H9 (cell line): ENCODE measurements around the gene PREP. TPM values are rescaled to one million over a fixed set of nuclear protein-coding genes. Genes with fewer than 3 reads are reported as not detected.

ENCODE experiments used
- DNase-seq: peaks from one replicate; pipeline ENCODE4 v3.0.0-alpha.2; 2017
- H2AFZ ChIP-seq: one replicate; pipeline ENCODE4 v1.6.1; 2013; ENCODE audit warnings: mild to moderate bottlenecking, low read length, control low read depth, moderate library complexity
- H2AK5ac ChIP-seq: 2 replicates; pipeline ENCODE4 v1.6.1; 2013; ENCODE audit warnings: low read length, control low read depth, mixed read lengths; ENCODE audit not compliant: insufficient read length
- H2BK120ac ChIP-seq: one replicate; pipeline ENCODE4 v1.6.1; 2013; ENCODE audit warnings: low read depth, mild to moderate bottlenecking, low read length, control low read depth, inconsistent platforms; ENCODE audit not compliant: poor library complexity, severe bottlenecking
- H2BK12ac ChIP-seq: 2 replicates; pipeline ENCODE4 v1.6.1; 2013; ENCODE audit warnings: low read length, control low read depth, mixed read lengths, low read depth; ENCODE audit not compliant: insufficient read length
- H2BK15ac ChIP-seq: 2 replicates; pipeline ENCODE4 v1.6.1; 2013; ENCODE audit warnings: low read depth, low read length, control low read depth
- H2BK20ac ChIP-seq: one replicate; pipeline ENCODE4 v1.6.1; 2013; ENCODE audit warnings: low read depth, mild to moderate bottlenecking, low read length, control low read depth, inconsistent platforms; ENCODE audit not compliant: poor library complexity, severe bottlenecking
- H2BK5ac ChIP-seq: 2 replicates; pipeline ENCODE4 v1.6.1; 2013; ENCODE audit warnings: low read length, control low read depth, mixed read lengths; ENCODE audit not compliant: insufficient read length
- H3K14ac ChIP-seq: 2 replicates; pipeline ENCODE4 v1.6.1; 2013; ENCODE audit warnings: low read length, control low read depth; ENCODE audit not compliant: insufficient read depth
- H3K18ac ChIP-seq: 2 replicates; pipeline ENCODE4 v1.6.1; 2013; ENCODE audit warnings: low read depth, mild to moderate bottlenecking, mixed read lengths, low read length, control low read depth; ENCODE audit not compliant: insufficient read length
- H3K23ac ChIP-seq: 2 replicates; pipeline ENCODE4 v1.6.1; 2013; ENCODE audit warnings: low read length, control low read depth, mixed read lengths, low read depth; ENCODE audit not compliant: insufficient read length
- H3K23me2 ChIP-seq: 2 replicates; pipeline ENCODE4 v1.6.1; 2013; ENCODE audit warnings: low read depth, mild to moderate bottlenecking, mixed read lengths, low read length, control low read depth; ENCODE audit not compliant: insufficient read length, poor library complexity, severe bottlenecking
- H3K27ac ChIP-seq: 2 replicates; pipeline ENCODE4 v1.5.1; 2013; ENCODE audit warnings: low read length, control low read depth, mixed read lengths, low read depth; ENCODE audit not compliant: insufficient read length
- H3K27me3 ChIP-seq: 2 replicates; pipeline ENCODE4 v1.6.1; 2013; ENCODE audit warnings: low read length, control low read depth, inconsistent platforms; ENCODE audit not compliant: insufficient read depth
- H3K4ac ChIP-seq: 2 replicates; pipeline ENCODE4 v1.6.1; 2013; ENCODE audit warnings: low read depth, mild to moderate bottlenecking, control low read depth, inconsistent platforms, low read length, moderate library complexity
- H3K4me1 ChIP-seq: 2 replicates; pipeline ENCODE4 v1.6.1; 2013; ENCODE audit warnings: low read length, control low read depth, inconsistent platforms; ENCODE audit not compliant: insufficient read depth
- H3K4me2 ChIP-seq: 2 replicates; pipeline ENCODE4 v1.6.1; 2013; ENCODE audit warnings: low read length, control low read depth, mixed read lengths; ENCODE audit not compliant: insufficient read length, insufficient read depth
- H3K56ac ChIP-seq: 2 replicates; pipeline ENCODE4 v1.6.1; 2013; ENCODE audit warnings: low read depth, mild to moderate bottlenecking, mixed read lengths, low read length, control low read depth; ENCODE audit not compliant: insufficient read length
- H3K79me1 ChIP-seq: 2 replicates; pipeline ENCODE4 v1.6.1; 2013; ENCODE audit warnings: low read depth, mild to moderate bottlenecking, moderate library complexity, low read length, control low read depth, inconsistent platforms; ENCODE audit not compliant: insufficient read depth, poor library complexity, severe bottlenecking
- H3K79me2 ChIP-seq: 2 replicates; pipeline ENCODE4 v1.6.1; 2013; ENCODE audit warnings: low read length, control low read depth, inconsistent platforms; ENCODE audit not compliant: insufficient read depth
- H3K9ac ChIP-seq: 2 replicates; pipeline ENCODE4 v1.6.1; 2013; ENCODE audit warnings: low read length, control low read depth, mixed read lengths; ENCODE audit not compliant: insufficient read length; ENCODE audit errors: extremely low read depth
- H3K9me3 ChIP-seq: one replicate; pipeline ENCODE4 v1.6.1; 2013; ENCODE audit warnings: low read depth, low read length, inconsistent platforms; ENCODE audit not compliant: control insufficient read depth
- H3T11ph ChIP-seq: one replicate; pipeline ENCODE4 v1.6.1; 2013; ENCODE audit warnings: mild to moderate bottlenecking, low read length, control low read depth, inconsistent platforms
- H4K20me1 ChIP-seq: one replicate; pipeline ENCODE4 v1.6.1; 2013; ENCODE audit not compliant: control insufficient read depth, insufficient read length, insufficient read depth
- H4K5ac ChIP-seq: 2 replicates; pipeline ENCODE4 v1.6.1; 2013; ENCODE audit warnings: low read depth, mild to moderate bottlenecking, mixed read lengths, low read length, control low read depth; ENCODE audit not compliant: insufficient read length
- H4K8ac ChIP-seq: replicated peaks from 2 replicates; pipeline ENCODE4 v1.6.1; 2013; ENCODE audit warnings: low read length, control low read depth, mixed read lengths, low read depth; ENCODE audit not compliant: insufficient read length
- H4K91ac ChIP-seq: 2 replicates; pipeline ENCODE4 v1.6.1; 2013; ENCODE audit warnings: low read depth, mild to moderate bottlenecking, moderate library complexity, mixed read lengths, low read length, control low read depth; ENCODE audit not compliant: insufficient read length
- H3K27ac Mint-ChIP-seq, 3 experiments: 2 replicates in 2 of 3; 3 replicates in 1 of 3; pipeline ENCODE4 v1.8.0; 2020 to 2021; ENCODE audit warnings: mixed read lengths in 3 of 3, mild to moderate bottlenecking in 1 of 3, moderate library complexity in 1 of 3
- H3K27me3 Mint-ChIP-seq: 2 replicates; pipeline ENCODE4 v1.8.0; 2021; ENCODE audit warnings: low read depth, mild to moderate bottlenecking, moderate library complexity, mixed read lengths
- H3K36me3 Mint-ChIP-seq, 3 experiments: 2 replicates in 2 of 3; 3 replicates in 1 of 3; pipeline ENCODE4 v1.8.0; 2020 to 2021; ENCODE audit warnings: low read depth in 3 of 3, mixed read lengths in 3 of 3; ENCODE audit not compliant: insufficient read depth in 1 of 3
- H3K4me1 Mint-ChIP-seq, 2 experiments: 2 replicates each; pipeline ENCODE4 v1.8.0; 2020; ENCODE audit warnings: mixed read lengths in 2 of 2
- H3K4me3 Mint-ChIP-seq, 2 experiments: 2 replicates in 1 of 2; 3 replicates in 1 of 2; pipeline ENCODE4 v1.8.0; 2020 to 2021; ENCODE audit warnings: mild to moderate bottlenecking in 2 of 2, mixed read lengths in 2 of 2, moderate library complexity in 1 of 2
- H3K9me3 Mint-ChIP-seq, 2 experiments: 2 replicates in 1 of 2; 3 replicates in 1 of 2; pipeline ENCODE4 v1.8.0; 2020; ENCODE audit warnings: mild to moderate bottlenecking in 2 of 2, mixed read lengths in 2 of 2, moderate library complexity in 1 of 2
- CTCF ChIP-seq: fragments of 200-600 bp; sonication (generic); conservative IDR thresholded peaks from 3 replicates; pipeline ENCODE4 v1.8.0; 2021; ENCODE audit warnings: antibody characterized with exemption, mild to moderate bottlenecking
- WGBS: extraction: QIAGEN DNeasy Blood & Tissue Kit; methylation state at CpG from one replicate; pipeline ENCODE4 v1.1.7; 2013; ENCODE audit warnings: missing lambda C conversion rate, low lambda C conversion rate, mixed read lengths; ENCODE audit not compliant: insufficient read length; ENCODE audit errors: extremely low coverage; 5-methylcytosine and 5-hydroxymethylcytosine counted together
- total RNA-seq: library from RNA; stranded (reverse); gene quantifications from 2 replicates; pipeline ENCODE4 v1.2.1, GENCODE V29; 2021

The PREP gene
- total RNA-seq, 1 experiment from 2014 or later, result 54.0 TPM

DNA sequence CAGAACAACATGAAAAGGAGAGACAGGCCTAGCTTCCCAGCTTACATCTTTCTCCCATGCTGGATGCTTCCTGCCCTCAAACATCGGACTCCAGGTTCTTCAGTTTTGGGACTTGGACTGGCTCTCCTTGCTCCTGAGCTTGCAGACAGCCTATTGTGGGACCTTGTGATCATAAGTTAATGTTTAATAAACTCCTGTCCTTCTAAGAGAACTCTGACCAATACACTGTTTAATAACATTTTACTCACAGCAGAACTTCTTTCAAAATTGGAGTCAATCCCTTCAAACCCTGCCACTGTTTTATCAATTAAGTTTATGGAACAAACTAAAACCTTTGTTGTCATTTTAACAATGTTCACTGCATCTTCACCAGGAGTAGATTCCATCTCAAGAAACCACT, 111.4 kb downstream of the PREP start:
- no CpG with 5 or more reads among the region's 1 CpG for WGBS
- Histone ChIP-seq H2BK12ac (no peak overlapping the region), H2AK5ac (no peak overlapping the region), H2AFZ (no peak overlapping the region), H3K79me2 (no peaks in the 10 kb centered on the region), H2BK15ac (no peak overlapping the region), H2BK5ac (no peak overlapping the region), H3K4ac (no peak overlapping the region), H3T11ph (no peak overlapping the region), H2BK120ac (no peak overlapping the region), H3K23ac (no peak overlapping the region), H2BK20ac (no peak overlapping the region), H3K27me3 (no peaks in the 10 kb centered on the region), H4K8ac (no peak overlapping the region), H3K56ac (no peak overlapping the region), H3K23me2 (no peaks in the 10 kb centered on the region), H4K20me1 (no peaks in the 10 kb centered on the region), H3K4me2 (no peak overlapping the region), H3K4me1 (no peaks in the 10 kb centered on the region), H3K27ac (no peak overlapping the region), H4K5ac (no peak overlapping the region), H3K79me1 (no peaks in the 10 kb centered on the region), H4K91ac (no peak overlapping the region), H3K18ac (no peak overlapping the region), H3K14ac (no peak overlapping the region), H3K9ac (no peak overlapping the region), H3K9me3 (no peaks in the 10 kb centered on the region)
- Mint-ChIP-seq H3K36me3 (peaks cover 6 to 19% (median 7%) of the 10 kb centered on the region in 3 experiments), H3K9me3 (no peaks in the 10 kb centered on the region), H3K4me3 (no peak overlapping the region), H3K27ac (no peak overlapping the region), H3K27me3 (no peaks in the 10 kb centered on the region), H3K4me1 (no peaks in the 10 kb centered on the region)
- no peak for TF ChIP-seq CTCF
- DNase-seq, result no peak
